BJ (cell line): ENCODE measurements around the gene TMEM126A. TPM values are rescaled to one million over a fixed set of nuclear protein-coding genes. Genes with fewer than 3 reads are reported as not detected.
"Not testable (repeated sequence)": the region's sequence is repeated elsewhere in the genome, so short reads cannot be mapped to it uniquely, and the experiment has no call there.

Source experiments
- CTCF ChIA-PET: fragments of 350-600 bp; formaldehyde crosslinking; extraction: SDS; loops from one replicate; lab custom pipeline; 2021; ENCODE audit warnings: antibody characterized with exemption, inconsistent platforms; lab: Yijun Ruan, JAX
- POLR2A ChIA-PET: fragments of 300-600 bp; sonication (Branson Sonifier 250); formaldehyde crosslinking; extraction: SDS; loops from one replicate; lab custom pipeline; 2021; ENCODE audit warnings: antibody characterized with exemption; lab: Charles Lee
- DNase-seq: peaks from one replicate; pipeline ENCODE4 v3.0.0-alpha.2; 2011; ENCODE audit warnings: low read depth
- H3K27me3 ChIP-seq: 2 replicates; pipeline ENCODE4 v1.6.0; 2011; ENCODE audit warnings: low read length; ENCODE audit not compliant: control insufficient read depth, insufficient read depth
- H3K36me3 ChIP-seq: 2 replicates; pipeline ENCODE4 v1.5.1; 2011; ENCODE audit warnings: low read length; ENCODE audit not compliant: control insufficient read depth, insufficient read depth
- H3K4me3 ChIP-seq: 2 replicates; pipeline ENCODE4 v1.5.1; 2011; ENCODE audit warnings: low read depth, mild to moderate bottlenecking, control low read depth, low read length
- CTCF ChIP-seq: IDR thresholded peaks from 2 replicates; pipeline ENCODE4 v1.5.1; 2011; ENCODE audit warnings: low read depth, mild to moderate bottlenecking, control low read depth, inconsistent platforms, low read length, moderate library complexity; ENCODE audit not compliant: insufficient read depth
- polyA plus RNA-seq: library from polyadenylated mRNA; depleted of rRNA; stranded (reverse); fragments of >200 nt; gene quantifications from 2 replicates; pipeline ENCODE4 v1.2.3, GENCODE V29; 2011

The TMEM126A gene
- polyA plus RNA-seq, 1 experiment: 27.7 TPM

- no peak for TF ChIP-seq CTCF
- POLR2A ChIA-PET: no interaction called here
- no peak for DNase-seq
- CTCF ChIA-PET: no interaction called here
- Histone ChIP-seq H3K36me3 (no peaks in the 10 kb centered on the region), H3K27me3 (no peaks in the 10 kb centered on the region), H3K4me3 (no peak overlapping the region)
Measured at GRCh38 chr11:85666687-85667086, 18.9 kb downstream of the TMEM126A start.

- Histone ChIP-seq H3K27me3 (no peaks in the 10 kb centered on the region), H3K4me3 (no peak overlapping the region), H3K36me3 (no peaks in the 10 kb centered on the region)
- ChIA-PET POLR2A (no interaction called here), CTCF (no interaction called here)
- no peak for TF ChIP-seq CTCF
- DNase-seq: no peak
Measured at GRCh38 chr11:85668157-85668556, 20.4 kb downstream of the TMEM126A start.

- H3K27me3 ChIP-seq, H3K4me3 ChIP-seq, H3K36me3 ChIP-seq, DNase-seq, CTCF ChIA-PET, POLR2A ChIA-PET: not testable (repeated sequence)
Measured at GRCh38 chr11:85670949-85671663, 23.3 kb downstream of the TMEM126A start.

- TF ChIP-seq CTCF: no peak
- DNase-seq: no peak
- ChIA-PET CTCF (interaction anchor here (0.6 kb wide), 1 partner anchor 12 kb away, joined by 3 read pairs; no protein-coding TSS in a partner anchor), POLR2A (no interaction called here)
- no peak overlapping the region for H3K4me3 ChIP-seq
- H3K36me3 ChIP-seq: no peaks in the 10 kb centered on the region
- no peaks in the 10 kb centered on the region for H3K27me3 ChIP-seq
Measured at GRCh38 chr11:85672105-85672902, 24.5 kb downstream of the TMEM126A start.

GRCh38 chr11:85673393-85673792, 25.6 kb downstream of the TMEM126A start:
- TF ChIP-seq CTCF: no peak
- no peaks in the 10 kb centered on the region for H3K36me3 ChIP-seq
- ChIA-PET CTCF (no interaction called here), POLR2A (no interaction called here)
- H3K4me3 ChIP-seq: no peak overlapping the region
- H3K27me3 ChIP-seq: no peaks in the 10 kb centered on the region
- no peak for DNase-seq
